Measurements from ENCODE around the gene QRICH2. TPM values are rescaled to one million over a fixed set of nuclear protein-coding genes. Genes with fewer than 3 reads are reported as not detected.
A peak's percentile ranks its signal among the peaks of the same experiment; 100 is the strongest.
"Not testable (repeated sequence)": the region's sequence is repeated elsewhere in the genome, so short reads cannot be mapped to it uniquely, and the experiment has no call there.

Gene QRICH2
- total and polyA plus RNA-seq, 3 donors from 2014 or later = 27.0 to 43.4 (median 39.0) TPM

GRCh38 chr17:76260220-76260619 lies 47.9 kb downstream of the QRICH2 start:
- Histone ChIP-seq H3K4me1 (peaks cover 9% of the 10 kb centered on the region), H3K27ac (no peak overlapping the region), H3K36me3 (ENCODE audit: low read depth, missing control alignments) (no peaks in the 10 kb centered on the region), H3K27me3 (no peaks in the 10 kb centered on the region), H3K4me3 (no peak overlapping the region), H3K9me3 (no peaks in the 10 kb centered on the region)
- WGBS, 2 donors = 93 to 98% methylated on average over 7 of the region's 7 CpGs
- intact Hi-C loops (cut with DNase I; ENCODE audit: low total_unique reads) = no loop called here
- DNase-seq = no peak
- TF ChIP-seq POLR2A (IDR thresholded peaks at IDR 0.05) (no peak), CTCF (IDR thresholded peaks at IDR 0.05) (no peak)

GRCh38 chr17:76256430-76257050 lies 51.5 kb downstream of the QRICH2 start:
- H3K36me3 ChIP-seq (ENCODE audit: low read depth, missing control alignments); DNase-seq; intact Hi-C loops (cut with DNase I; ENCODE audit: low total_unique reads); H3K27me3 ChIP-seq; H3K4me1 ChIP-seq; H3K27ac ChIP-seq; H3K4me3 ChIP-seq; H3K9me3 ChIP-seq: not testable (repeated sequence)
- 68 to 70% methylated on average over 11 to 19 of the region's 19 CpGs for WGBS, 2 donors

GRCh38 chr17:76255801-76256429 lies 52.2 kb downstream of the QRICH2 start:
- no peaks in the 10 kb centered on the region for H3K9me3 ChIP-seq
- no peak for DNase-seq
- no peaks in the 10 kb centered on the region for H3K27me3 ChIP-seq
- 57 to 72% methylated on average over 6 of the region's 6 CpGs for WGBS, 2 donors
- no peaks in the 10 kb centered on the region for H3K36me3 ChIP-seq (ENCODE audit: low read depth, missing control alignments)
- no peak for TF ChIP-seq POLR2A (IDR thresholded peaks at IDR 0.05)
- TF ChIP-seq CTCF (IDR thresholded peaks at IDR 0.05) = no peak
- no peak overlapping the region for H3K27ac ChIP-seq
- intact Hi-C loops (cut with DNase I; ENCODE audit: low total_unique reads) = no loop called here
- no peak overlapping the region for H3K4me3 ChIP-seq
- H3K4me1 ChIP-seq = peaks cover 5% of the 10 kb centered on the region

- no peaks in the 10 kb centered on the region for H3K36me3 ChIP-seq (ENCODE audit: low read depth, missing control alignments)
- TF ChIP-seq CTCF (IDR thresholded peaks at IDR 0.05) (no peak), POLR2A (IDR thresholded peaks at IDR 0.05) (no peak)
- H3K27me3 ChIP-seq = no peaks in the 10 kb centered on the region
- H3K4me1 ChIP-seq = peaks cover 1% of the 10 kb centered on the region
- WGBS, 2 donors = 86 to 90% methylated on average over 5 of the region's 5 CpGs
- peak; percentile 7 for DNase-seq
- H3K27ac ChIP-seq = no peak overlapping the region
- intact Hi-C loops (cut with DNase I; ENCODE audit: low total_unique reads) = no loop called here
- H3K4me3 ChIP-seq = no peak overlapping the region
- no peaks in the 10 kb centered on the region for H3K9me3 ChIP-seq
These were observed 53.8 kb downstream of the QRICH2 start for GRCh38 chr17:76254275-76254674.

- no peak overlapping the region for H3K27ac ChIP-seq
- no peaks in the 10 kb centered on the region for H3K27me3 ChIP-seq
- H3K9me3 ChIP-seq = no peaks in the 10 kb centered on the region
- H3K36me3 ChIP-seq (ENCODE audit: low read depth, missing control alignments) = no peaks in the 10 kb centered on the region
- H3K4me3 ChIP-seq = no peak overlapping the region
- TF ChIP-seq CTCF (IDR thresholded peaks at IDR 0.05) (no peak), POLR2A (IDR thresholded peaks at IDR 0.05) (no peak)
- no peaks in the 10 kb centered on the region for H3K4me1 ChIP-seq
- intact Hi-C loops (cut with DNase I; ENCODE audit: low total_unique reads) = no loop called here
- 77 to 85% methylated on average over 7 of the region's 7 CpGs for WGBS, 2 donors
- no peak for DNase-seq
These were observed 54.2 kb downstream of the QRICH2 start for GRCh38 chr17:76253841-76254240.

- H3K27me3 ChIP-seq; H3K4me3 ChIP-seq; H3K27ac ChIP-seq; intact Hi-C loops (cut with DNase I; ENCODE audit: low total_unique reads); H3K36me3 ChIP-seq (ENCODE audit: low read depth, missing control alignments); H3K4me1 ChIP-seq; H3K9me3 ChIP-seq: not testable (repeated sequence)
- DNase-seq = peak; percentile 10
- 92% methylated on average over 23 of the region's 23 CpGs for WGBS, 2 donors
These were observed 54.9 kb downstream of the QRICH2 start for GRCh38 chr17:76252967-76253766.

Measured in testis (tissue), 3 donors.